Activated CD8-positive, alpha-beta memory T cell treated with anti-CD3 and anti-CD28 coated beads, Interleukin-2, amount 50 U/mL, for 1 hour (primary cell): Measurements from ENCODE around the gene PPP1R14B.

Experiments
- DNase-seq: peaks from one replicate; pipeline ENCODE4 v3.0.0-alpha.2; 2020; ENCODE audit errors: extremely low read depth

PPP1R14B gene

DNA sequence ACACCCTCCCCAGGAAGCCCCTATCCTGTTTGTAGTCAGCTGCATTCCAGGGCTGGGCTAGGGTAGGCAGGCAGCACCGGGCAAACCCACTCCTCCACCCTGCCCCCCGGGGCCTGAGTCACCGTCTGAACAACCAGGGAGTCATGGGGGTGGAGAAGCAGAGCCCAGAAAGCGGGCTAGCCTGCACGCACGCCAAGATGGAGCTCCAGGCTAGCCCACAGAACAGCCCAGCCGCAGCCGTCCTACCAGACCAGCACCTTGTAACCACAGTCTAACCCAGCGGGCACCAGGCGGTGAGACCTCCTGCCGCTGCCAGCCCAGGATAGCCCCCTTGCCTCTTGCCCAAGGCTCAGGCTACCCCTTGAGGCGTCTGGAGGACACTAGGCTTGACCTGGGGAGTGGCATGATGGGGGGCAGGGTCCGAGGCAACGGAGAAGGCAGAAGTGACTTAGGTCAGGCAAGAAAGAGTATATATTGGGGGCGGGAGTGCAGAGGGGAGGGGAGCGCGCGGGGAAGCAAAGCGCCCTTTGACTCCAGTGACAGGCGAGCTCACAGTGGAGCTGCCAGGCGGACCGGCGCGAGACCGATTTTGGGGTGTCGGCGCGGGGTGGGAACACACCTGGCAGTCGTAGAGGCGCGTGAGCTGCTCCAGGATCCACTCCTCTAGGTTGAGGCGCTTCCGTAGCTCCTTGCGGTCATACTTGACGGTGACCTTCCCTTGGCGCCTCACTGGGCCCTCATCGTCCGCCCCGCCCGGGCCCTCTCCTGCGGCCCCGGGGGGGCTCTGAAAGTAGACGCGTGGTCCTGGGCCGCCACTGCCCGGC lies 734 bp downstream of the PPP1R14B start:
- no peak for DNase-seq

GRCh38 chr11:64245401-64245796 lies 1.3 kb downstream of the PPP1R14B start:
- no peak for DNase-seq

- no peak for DNase-seq
Measured at GRCh38 chr11:64244966-64245365, 1.8 kb downstream of the PPP1R14B start.

DNA sequence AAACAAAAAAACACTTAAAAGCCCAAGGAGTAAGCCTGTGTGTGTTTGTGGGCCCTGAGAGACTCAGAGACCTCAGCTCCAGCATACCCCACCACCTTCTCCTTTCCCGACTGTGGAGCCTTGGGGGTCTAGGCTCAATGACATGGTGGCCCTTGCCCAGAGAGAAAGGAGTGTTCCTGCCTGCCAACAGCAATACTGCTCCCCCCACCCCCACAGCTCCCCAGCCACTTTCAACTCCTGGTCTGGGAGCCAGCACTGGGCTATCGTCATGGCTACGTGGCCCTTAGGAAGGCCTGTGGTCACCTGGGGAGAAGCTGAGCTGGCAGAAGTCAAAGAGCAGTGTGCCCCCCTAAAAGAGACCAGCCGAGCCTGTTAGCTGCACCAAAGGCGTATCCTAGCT lies 2.6 kb downstream of the PPP1R14B start:
- DNase-seq: no peak

GRCh38 chr11:64243236-64243854 lies 3.4 kb downstream of the PPP1R14B start:
- no peak for DNase-seq

GRCh38 chr11:64241491-64242374 lies 5.0 kb downstream of the PPP1R14B start:
- DNase-seq: no peak

GRCh38 chr11:64241241-64241490 lies 5.6 kb downstream of the PPP1R14B start:
- peak; percentile 97 for DNase-seq

GRCh38 chr11:64240435-64241240 lies 6.1 kb downstream of the PPP1R14B start, which contains the start of gene FKBP2:
FKBP2 (plus strand) TSS chr11:64241095; CDS start chr11:64242388, 1,293 bp downstream.
- DNase-seq: peak; percentile 91

DNA sequence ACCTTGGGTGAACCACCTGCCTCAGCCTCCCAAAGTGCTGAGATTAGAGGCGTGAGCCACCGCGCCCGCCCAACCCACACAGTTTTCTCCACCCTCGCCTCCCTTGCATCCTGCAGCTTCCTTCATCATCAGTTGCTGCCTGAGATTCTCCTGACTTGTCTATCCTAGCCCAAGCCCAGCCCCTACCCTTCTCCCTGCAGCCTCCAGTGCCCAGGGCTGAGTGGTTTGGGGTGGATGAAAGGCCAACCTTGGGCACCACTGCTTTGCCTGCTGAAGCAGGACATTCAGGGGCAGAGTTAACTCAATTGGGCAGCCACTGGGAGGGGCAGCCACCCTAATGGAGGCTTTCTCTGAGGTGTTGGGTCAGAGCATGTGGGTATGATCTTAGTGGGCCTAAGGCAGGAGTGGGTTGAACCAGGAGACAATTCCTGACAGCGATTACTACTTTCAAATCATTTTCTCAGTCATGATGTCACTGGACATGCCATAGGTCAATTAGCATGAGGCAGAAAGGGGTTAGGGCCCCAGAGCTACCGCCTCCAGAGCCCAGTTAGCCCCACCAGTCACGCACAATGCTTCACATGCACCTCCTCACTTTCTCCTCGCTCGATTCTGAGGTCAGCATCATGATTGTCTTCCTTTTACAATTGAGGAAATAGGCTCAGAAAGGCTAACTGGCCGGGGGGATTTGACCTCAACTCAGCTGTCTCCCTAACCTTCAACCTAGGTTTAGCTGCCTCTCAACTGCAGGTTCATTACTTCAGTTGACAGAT lies 6.9 kb downstream of the PPP1R14B start:
- DNase-seq: no peak

- DNase-seq: no peak
Measured at GRCh38 chr11:64238999-64239398, 7.7 kb downstream of the PPP1R14B start.

DNA sequence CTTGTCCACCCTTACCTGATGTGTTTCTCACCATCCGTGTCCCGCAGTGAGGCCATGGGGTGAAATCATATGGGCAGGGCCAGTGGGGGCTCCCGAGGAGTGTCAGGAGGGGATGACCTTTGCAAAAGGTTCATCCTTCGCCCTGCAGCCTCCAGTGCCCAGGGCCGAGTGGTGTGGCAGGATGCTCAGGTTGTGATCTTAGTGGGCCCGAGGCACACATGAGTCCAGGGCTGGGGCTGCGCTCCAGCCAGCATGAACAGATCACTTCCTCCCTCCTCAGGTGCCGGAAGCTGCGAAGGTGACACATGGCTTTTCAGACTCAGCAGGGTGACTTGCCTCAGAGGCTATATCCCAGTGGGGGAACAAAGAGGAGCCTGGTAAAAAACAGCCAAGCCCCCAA lies 8.7 kb downstream of the PPP1R14B start:
- no peak for DNase-seq

DNA sequence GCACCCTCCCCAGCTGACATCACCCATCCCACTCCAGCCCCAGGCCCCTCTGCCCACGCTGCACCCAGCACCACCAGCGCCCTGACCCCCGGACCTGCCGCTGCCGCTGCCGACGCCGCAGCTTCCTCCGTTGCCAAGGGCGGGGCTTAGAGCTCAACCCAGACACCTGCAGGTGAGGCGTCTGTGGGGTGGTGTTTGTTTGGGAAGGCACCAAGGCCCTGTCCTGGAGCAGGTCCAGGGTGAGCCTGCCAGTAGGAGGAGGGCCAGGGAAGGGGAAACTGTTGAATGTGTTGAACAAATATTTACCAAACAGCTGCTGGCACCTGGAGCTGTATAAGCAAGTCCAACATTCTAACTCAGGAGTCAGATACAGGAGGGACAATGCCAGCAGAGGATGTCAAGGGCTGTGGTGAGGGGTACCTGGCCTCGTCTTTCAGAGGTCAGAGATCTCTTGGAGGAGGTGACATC lies 9.2 kb downstream of the PPP1R14B start:
- DNase-seq: no peak

DNA sequence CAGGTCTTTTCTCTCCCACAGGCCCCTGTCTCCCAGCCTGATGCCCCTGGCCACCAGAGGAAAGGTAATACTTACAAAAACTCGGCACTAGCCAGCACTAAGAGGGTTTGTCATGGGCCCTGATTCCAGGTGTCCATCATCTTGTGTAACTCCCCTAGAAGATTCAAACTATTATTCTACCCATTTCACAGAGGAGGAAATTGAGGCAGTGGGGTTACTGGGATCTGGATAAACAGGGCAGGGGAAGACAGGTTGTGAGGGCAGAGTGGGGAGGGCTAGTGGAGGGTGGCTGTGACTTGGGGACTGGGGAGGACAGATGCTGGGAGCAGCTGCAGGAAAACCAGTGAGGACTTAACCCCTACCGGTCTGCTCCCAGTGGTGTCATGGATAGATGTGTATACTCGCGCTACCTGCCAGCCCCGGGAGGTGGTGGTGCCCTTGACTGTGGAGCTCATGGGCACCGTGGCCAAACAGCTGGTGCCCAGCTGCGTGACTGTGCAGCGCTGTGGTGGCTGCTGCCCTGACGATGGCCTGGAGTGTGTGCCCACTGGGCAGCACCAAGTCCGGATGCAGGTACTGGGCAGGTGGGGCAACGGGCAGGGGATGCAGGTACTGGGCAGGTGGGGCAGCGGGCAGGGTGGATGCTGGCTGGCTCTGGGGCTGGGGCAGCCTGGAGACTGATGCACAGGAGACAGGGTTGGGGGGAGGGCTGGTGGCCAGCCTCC lies 11.1 kb downstream of the PPP1R14B start:
- DNase-seq: no peak

- DNase-seq: no peak
Measured at GRCh38 chr11:64234647-64235379, 11.9 kb downstream of the PPP1R14B start.

DNA sequence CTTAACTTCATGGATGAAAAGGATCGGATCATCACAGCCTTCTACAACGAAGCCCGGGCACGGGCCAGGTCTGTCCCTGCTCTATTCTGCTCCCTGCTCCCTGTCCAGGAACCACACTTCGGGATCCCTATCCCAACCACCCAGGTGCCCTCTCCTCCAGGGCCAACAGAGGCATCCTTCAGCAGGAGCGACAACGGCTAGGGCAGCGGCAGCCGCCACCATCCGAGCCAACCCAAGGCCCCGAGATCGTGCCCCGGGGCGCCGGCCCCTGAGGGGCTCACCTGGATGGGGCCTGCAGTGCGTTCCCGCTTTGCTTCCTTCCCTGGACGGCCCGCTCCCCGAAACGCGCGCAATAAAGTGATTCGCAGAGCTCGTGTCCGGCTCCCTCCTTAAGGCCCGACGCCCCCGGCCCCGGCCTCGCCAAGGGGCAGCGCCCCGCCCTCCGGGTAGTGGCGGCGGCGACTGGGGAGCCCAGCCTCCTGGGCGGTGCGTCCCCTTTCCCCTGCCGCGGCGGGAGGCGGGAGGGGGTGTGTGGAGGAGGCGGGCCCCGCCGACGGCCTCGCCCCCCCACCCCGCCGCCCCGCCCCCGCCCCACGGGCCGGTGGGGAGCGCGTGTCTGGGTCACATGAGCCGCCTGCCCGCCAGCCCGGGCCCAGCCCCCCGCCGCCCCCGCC lies 12.7 kb downstream of the PPP1R14B start, which contains the start of gene VEGFB:
Gene VEGFB, plus strand, starts transcription at position 672 of the 674 bp plus-strand sequence. CDS start 250 bp downstream, outside the sequence.
- no peak for DNase-seq

- DNase-seq: no peak
Measured at GRCh38 chr11:64232967-64233315, 13.8 kb downstream of the PPP1R14B start.

GRCh38 chr11:64232182-64232966 lies 14.4 kb downstream of the PPP1R14B start:
- DNase-seq: no peak

- DNase-seq: no peak
Measured at GRCh38 chr11:64231546-64231945, 15.2 kb downstream of the PPP1R14B start.
